Breast epithelium (tissue), 4 donors: Measurements from ENCODE around the gene RMI1. TPM values are rescaled to one million over a fixed set of nuclear protein-coding genes. Genes with fewer than 3 reads are reported as not detected.

Experiments used
- DNase-seq, 2 donors: peaks; one replicate each; pipeline ENCODE4 v3.0.0-alpha.2; 2019; ENCODE audit warnings: low spot score in 2 of 2
- H3K27ac ChIP-seq, 2 donors: fragments of 200-600 bp; sonication (generic) in 1 of 2; one replicate each; pipeline ENCODE4 v1.5.1; 2016 to 2019; ENCODE audit warnings: mild to moderate bottlenecking in 1 of 2
- H3K27me3 ChIP-seq, 2 donors: fragments of 200-600 bp; sonication (generic) in 1 of 2; one replicate each; pipeline versions ENCODE4 v1.5.1 to v1.6.0; 2017 to 2019; ENCODE audit warnings: control low read depth in 1 of 2, mild to moderate bottlenecking in 1 of 2
- H3K36me3 ChIP-seq: fragments of 200-600 bp; one replicate; pipeline ENCODE4 v1.5.1; 2019
- H3K4me1 ChIP-seq, 2 donors: fragments of 200-600 bp; sonication (generic); one replicate each; pipeline ENCODE4 v1.5.1; 2016 to 2019; ENCODE audit warnings: control low read depth in 1 of 2
- H3K4me3 ChIP-seq, 3 donors: fragments of 200-600 bp; sonication (generic); 1 replicate in 2 of 3; 2 replicates in 1 of 3; pipeline ENCODE4 v1.5.1; 2016 to 2019; ENCODE audit warnings: mild to moderate bottlenecking in 3 of 3, moderate library complexity in 2 of 3
- H3K9me3 ChIP-seq, 2 donors: fragments of 200-600 bp; sonication (generic) in 1 of 2; one replicate each; pipeline ENCODE4 v1.5.1; 2016 to 2019; ENCODE audit warnings: control low read depth in 1 of 2
- CTCF ChIP-seq, 3 donors: fragments of 450-650 bp; IDR thresholded peaks; one replicate each; pipeline ENCODE4 v1.5.1; 2016 to 2017; ENCODE audit warnings: antibody characterized with exemption in 3 of 3, mild to moderate bottlenecking in 3 of 3, moderate library complexity in 3 of 3
- POLR2A ChIP-seq: fragments of 450-650 bp; IDR thresholded peaks from one replicate; pipeline ENCODE4 v1.6.1; 2016; ENCODE audit warnings: antibody characterized with exemption, mild to moderate bottlenecking, moderate library complexity
- POLR2AphosphoS5 ChIP-seq, 3 donors: sonication (generic); formaldehyde crosslinking; IDR thresholded peaks; one replicate each; pipeline ENCODE4 v1.6.1; 2017; ENCODE audit warnings: antibody characterized with exemption in 3 of 3
- intact Hi-C: fragments of 100-400 bp; cut with DNase I; formaldehyde crosslinking; loops from one replicate; pipeline ENCODE4 v1.15.1; 2023; ENCODE audit warnings: low total_unique reads
- total RNA-seq, 3 donors: library from RNA; depleted of rRNA; stranded (reverse); fragments of >200 nt; gene quantifications; one replicate each; pipeline ENCODE4 v1.1.0, GENCODE V29; 2016

RMI1 gene
- total RNA-seq, 3 donors from 2014 or later: 3.7 to 6.2 (median 6.1) TPM

- intact Hi-C loops: loop anchor here (5.0 kb wide), 1 partner anchor 323 kb away; no protein-coding TSS in a partner anchor
- TF ChIP-seq POLR2AphosphoS5 (IDR thresholded peaks at IDR 0.05) (no peak), POLR2A (no peak), CTCF (IDR thresholded peaks at IDR 0.05) (no peak)
- Histone ChIP-seq H3K27ac (peak overlapping the region; percentile 16 to 40), H3K4me1 (no peaks in the 10 kb centered on the region), H3K9me3 (no peaks in the 10 kb centered on the region), H3K27me3 (no peaks in the 10 kb centered on the region), H3K36me3 (no peaks in the 10 kb centered on the region), H3K4me3 (no peak overlapping the region)
- no peak for DNase-seq
Observed at GRCh38 chr9:83934569-83935275, 45.9 kb upstream of the RMI1 start.

GRCh38 chr9:83935276-83935935 lies 45.2 kb upstream of the RMI1 start:
- TF ChIP-seq POLR2AphosphoS5 (IDR thresholded peaks at IDR 0.05): no peak
- no peak for TF ChIP-seq POLR2A
- TF ChIP-seq CTCF (IDR thresholded peaks at IDR 0.05): no peak

GRCh38 chr9:83936523-83936922 lies 44.1 kb upstream of the RMI1 start:
- Histone ChIP-seq H3K27me3 (no peaks in the 10 kb centered on the region), H3K4me1 (no peaks in the 10 kb centered on the region), H3K27ac (no peak overlapping the region), H3K36me3 (no peaks in the 10 kb centered on the region), H3K4me3 (no peak overlapping the region), H3K9me3 (no peaks in the 10 kb centered on the region)
- no peak for DNase-seq
- intact Hi-C loops: loop anchor here (5.0 kb wide), 1 partner anchor 321 kb away; no protein-coding TSS in a partner anchor
- TF ChIP-seq POLR2AphosphoS5 (IDR thresholded peaks at IDR 0.05): no peak
- TF ChIP-seq POLR2A: no peak
- no peak for TF ChIP-seq CTCF (IDR thresholded peaks at IDR 0.05)

More at GRCh38 chr9:83935276-83935935, 45.2 kb upstream of the RMI1 start:
- Histone ChIP-seq H3K4me3 (no peak overlapping the region), H3K9me3 (no peaks in the 10 kb centered on the region), H3K27ac (peak overlapping the region; percentile 16 to 40), H3K4me1 (no peaks in the 10 kb centered on the region), H3K36me3 (no peaks in the 10 kb centered on the region), H3K27me3 (no peaks in the 10 kb centered on the region)
- no peak for DNase-seq
- intact Hi-C loops: loop anchor here (5.0 kb wide), 1 partner anchor 322 kb away; no protein-coding TSS in a partner anchor

GRCh38 chr9:83937861-83938455 lies 42.6 kb upstream of the RMI1 start:
- TF ChIP-seq POLR2A (no peak), CTCF (IDR thresholded peaks at IDR 0.05) (peak in 2 of 3 donors; percentile 62 to 66)
- Histone ChIP-seq H3K36me3 (no peaks in the 10 kb centered on the region), H3K4me1 (no peaks in the 10 kb centered on the region), H3K9me3 (no peaks in the 10 kb centered on the region), H3K27ac (no peak overlapping the region), H3K4me3 (no peak overlapping the region), H3K27me3 (no peaks in the 10 kb centered on the region)
- DNase-seq: no peak
- intact Hi-C loops: loop anchor here (5.0 kb wide), 1 partner anchor 319 kb away; no protein-coding TSS in a partner anchor
